Measurements from ENCODE around the gene P2RY8. TPM values are rescaled to one million over a fixed set of nuclear protein-coding genes. Genes with fewer than 3 reads are reported as not detected.
"Not testable (repeated sequence)": the region's sequence is repeated elsewhere in the genome, so short reads cannot be mapped to it uniquely, and the experiment has no call there.

Gene P2RY8
- total RNA-seq, 1 donor from 2014 or later = 0.40 TPM

DNA sequence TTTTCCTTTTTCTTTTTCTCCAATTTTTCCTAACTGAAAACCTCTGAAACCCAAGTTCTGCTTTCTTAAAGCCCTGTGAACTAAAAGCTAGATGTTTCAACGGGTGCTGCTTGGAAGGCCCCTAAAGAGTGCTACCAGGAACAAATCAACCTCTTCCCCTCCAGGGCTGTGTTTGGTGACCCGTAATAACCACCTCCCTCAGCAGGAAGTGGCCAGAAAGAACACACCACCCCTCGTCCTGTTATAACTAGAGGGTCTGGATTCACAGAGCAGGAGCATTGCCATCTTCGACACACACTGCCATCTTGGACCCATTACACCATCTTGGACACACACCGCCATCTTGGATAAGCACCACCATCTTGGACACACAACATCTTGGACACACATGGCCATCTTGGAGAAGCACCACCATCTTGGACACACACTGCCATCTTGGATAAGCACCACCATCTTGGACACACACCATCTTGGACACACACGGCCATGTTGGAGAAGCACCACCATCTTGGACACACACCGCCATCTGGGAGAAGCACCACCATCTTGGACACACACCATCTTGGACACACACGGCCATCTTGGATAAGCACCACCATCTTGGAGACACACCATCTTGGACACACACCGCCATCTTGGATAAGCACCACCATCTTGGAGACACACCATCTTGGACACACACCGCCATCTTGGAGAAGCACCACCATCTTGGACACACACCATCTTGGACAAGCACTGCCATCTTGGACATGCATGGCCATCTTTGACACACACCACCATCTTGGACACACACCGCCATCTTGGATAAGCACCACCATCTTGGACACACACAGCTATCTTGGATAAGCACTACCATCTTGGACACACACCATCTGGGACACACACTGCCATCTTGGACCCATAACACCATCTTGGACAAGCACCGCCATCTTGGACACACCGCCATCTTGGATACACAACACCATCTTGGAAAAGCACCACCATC is 89.7 kb downstream of the P2RY8 start:
- DNase-seq (ENCODE audit: low read depth in 2 of 2) = peak in 1 of 2 donors; percentile 19

DNA sequence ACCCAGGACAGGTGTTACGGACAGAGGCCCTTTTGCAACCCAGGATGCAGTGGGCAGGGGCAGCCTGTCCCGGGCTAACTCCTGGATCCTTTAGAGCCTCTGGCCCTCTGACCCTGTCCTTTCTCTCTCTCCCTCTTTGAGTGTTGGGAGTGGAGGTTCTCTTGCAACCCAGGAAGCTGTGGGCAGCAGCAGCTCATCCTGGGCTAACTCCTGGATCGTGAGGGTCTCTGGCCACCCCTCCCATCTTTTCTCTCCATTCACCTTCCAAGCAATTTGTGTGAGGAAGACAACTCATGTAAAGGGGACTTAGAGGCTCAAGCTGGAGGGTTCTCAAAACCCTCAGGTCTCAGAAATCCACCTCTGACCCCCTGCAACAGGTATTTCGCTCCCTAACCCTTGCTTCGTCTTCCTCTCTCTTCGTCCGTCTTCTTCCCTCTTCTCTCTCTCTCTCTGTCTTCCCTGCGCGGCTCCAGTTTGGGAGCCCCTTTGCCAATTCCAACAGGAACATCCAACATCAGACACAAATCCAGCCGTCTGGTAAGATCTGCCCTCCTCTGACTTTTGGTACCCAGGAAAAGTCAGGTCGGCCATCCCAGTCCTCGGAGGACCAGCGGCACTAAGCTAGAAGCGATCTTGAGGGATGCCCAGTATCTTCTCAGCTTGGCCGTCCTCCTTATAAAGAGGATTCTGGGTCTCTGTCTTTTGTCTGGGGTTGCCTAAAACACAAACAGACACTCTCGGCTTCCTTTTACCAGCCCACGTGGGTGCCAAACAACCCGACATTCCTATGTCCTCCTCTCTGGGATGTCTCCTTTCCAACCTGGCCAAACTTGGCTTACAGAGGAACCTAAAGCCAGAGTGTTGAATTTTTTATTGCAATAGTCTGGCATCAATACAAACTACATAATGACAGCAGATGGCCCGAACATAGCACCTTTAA is 92.2 kb downstream of the P2RY8 start:
- no peak for DNase-seq (ENCODE audit: low read depth in 2 of 2)

DNA sequence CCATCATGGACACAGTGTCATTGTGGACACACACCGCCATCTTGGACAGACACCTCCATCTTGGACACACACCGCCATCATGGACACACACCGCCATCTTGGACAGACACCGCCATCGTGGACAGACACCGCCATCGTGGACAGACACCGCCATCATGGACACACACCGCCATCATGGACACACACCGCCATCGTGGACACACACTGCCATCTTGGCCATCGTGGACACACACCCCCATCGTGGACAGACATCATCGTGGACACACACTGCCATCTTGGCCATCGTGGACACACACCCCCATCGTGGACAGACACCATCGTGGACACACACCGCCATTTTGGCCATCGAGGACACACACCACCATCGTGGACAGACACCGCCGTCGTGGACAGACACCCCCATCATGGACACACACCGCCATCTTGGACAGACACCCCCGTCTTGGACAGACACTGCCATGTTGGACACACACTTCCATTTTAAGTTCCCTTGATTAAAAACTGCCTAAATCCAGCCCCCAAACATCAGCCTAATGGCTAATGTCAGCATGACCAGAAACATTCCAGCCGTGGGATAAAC is 93.4 kb downstream of the P2RY8 start:
- no peak for DNase-seq (ENCODE audit: low read depth in 2 of 2)

DNA sequence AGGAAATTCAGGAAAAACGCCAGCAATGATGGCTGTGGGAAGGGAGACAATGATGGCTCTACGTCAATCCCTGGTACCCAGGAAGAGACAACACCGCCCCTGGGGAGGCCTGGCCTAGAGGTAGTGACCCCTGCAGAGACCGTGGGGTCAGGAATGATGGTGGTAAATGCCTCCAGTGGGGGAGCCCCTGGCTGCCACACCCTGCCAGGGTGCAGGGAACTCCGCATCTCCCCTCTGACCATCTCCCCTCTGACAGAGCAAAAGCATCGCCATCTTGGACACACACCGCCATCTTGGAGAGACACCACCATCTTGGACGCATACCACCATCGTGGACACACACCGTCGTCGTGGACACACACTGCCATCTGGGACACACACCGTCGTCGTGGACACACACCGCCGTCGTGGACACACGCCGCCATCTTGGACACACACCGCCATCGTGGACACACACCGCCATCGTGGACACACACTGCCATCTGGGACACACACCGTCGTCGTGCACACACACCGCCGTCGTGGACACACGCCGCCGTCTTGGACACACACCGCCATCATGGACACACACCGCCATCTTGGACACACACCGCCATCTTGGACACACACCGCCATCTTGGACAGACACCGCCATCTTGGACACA is 94.1 kb downstream of the P2RY8 start:
- no peak for DNase-seq (ENCODE audit: low read depth in 2 of 2)

DNA sequence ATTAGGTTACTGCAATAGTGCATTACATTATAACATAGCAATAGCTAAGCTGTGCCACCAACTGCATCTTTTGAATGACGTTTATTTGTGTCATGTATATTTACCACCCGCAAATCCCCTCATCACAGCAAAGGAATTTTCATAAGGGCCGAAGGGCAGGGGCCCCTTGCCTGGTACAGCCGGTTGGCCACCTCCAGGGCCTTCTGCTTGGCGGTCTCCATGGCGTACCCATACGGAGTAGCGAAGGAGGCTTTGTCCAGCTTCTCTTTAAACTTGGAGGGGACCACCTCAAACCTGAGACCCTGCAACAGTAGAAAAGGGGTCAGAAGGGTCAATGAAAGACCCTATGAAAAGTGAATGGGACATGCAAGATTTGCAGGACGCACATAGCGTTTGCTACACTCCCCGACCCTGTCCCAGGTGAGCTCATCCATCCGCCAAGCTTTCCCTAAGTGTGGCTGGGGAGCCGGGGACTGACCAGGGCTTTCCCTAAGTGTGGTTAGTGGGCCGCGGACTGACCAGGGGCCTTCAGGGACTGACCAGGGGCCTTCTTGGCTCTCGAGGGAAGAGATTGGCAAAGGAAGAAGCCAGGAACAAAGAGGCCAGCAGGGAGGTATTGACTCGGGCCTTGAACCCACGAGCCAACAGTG is 94.8 kb downstream of the P2RY8 start:
- no peak for DNase-seq (ENCODE audit: low read depth in 2 of 2)

DNA sequence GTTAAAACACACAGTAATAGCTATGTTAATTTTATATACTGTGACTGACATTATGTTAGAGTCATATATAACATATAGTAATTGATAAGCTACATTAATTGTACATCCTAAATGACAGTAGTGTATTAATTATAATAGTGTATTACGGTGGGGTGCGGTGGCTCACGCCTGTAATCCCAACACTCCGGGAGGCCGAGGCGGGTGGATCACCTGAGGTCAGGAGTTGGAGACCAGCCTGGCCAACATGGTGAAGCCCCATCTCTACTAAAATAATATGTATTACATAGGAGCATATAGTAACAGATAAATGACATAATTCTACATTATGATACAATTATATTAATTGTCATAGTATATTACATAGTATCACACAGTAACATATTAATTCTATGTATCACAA is 96.5 kb downstream of the P2RY8 start:
- DNase-seq (ENCODE audit: low read depth in 2 of 2) = no peak

DNA sequence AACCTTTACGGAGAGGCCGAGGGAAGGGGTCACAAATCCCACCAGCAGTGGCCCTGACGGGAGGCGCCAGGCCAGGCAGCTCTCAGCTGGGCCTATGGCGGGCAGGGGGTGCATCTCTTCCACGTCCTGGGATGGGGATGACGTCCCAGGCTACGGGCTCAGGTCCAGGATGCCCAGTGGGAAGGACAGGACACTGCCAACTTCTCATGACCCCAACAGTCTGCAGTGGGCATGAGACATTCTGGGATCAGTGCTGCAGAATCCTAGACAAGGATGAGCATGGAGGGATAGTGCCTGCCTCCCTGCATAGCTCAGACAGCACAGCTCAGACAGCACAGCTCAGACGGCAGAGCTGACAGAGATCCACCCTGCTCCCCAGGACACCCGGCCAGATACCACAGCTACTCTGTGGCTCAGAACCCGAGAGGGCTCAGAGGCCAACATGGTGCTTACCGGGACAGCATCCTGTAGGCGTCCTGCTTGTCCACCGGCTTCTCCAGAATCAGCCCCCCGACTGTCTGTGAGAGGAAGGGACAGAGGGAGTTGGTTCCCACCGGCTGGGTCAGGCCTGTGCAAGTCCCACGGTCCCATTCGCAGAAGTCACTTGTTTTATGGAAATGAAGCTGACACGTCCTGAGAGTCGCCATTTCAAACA is 101.6 kb downstream of the P2RY8 start:
- DNase-seq (ENCODE audit: low read depth in 2 of 2) = no peak

DNA sequence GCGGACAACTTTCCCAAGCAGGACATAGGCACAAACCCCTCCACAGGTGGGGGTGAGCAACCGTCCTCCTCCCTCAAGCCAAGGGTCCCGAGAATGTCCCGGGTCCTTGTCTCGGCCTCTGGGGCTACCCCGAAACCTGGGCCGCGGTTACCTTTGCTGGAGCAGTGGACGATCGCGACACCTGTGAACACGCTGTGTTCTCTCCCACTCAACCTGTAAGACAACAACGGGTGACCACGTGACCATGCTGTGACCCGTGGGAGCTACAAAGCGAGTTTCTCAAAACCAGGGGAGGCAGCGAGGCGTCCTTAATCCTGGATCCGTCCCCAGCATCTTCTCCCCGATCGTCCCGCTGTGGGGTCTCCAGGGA is 102.1 kb downstream of the P2RY8 start:
- DNase-seq (ENCODE audit: low read depth in 2 of 2) = no peak

DNA sequence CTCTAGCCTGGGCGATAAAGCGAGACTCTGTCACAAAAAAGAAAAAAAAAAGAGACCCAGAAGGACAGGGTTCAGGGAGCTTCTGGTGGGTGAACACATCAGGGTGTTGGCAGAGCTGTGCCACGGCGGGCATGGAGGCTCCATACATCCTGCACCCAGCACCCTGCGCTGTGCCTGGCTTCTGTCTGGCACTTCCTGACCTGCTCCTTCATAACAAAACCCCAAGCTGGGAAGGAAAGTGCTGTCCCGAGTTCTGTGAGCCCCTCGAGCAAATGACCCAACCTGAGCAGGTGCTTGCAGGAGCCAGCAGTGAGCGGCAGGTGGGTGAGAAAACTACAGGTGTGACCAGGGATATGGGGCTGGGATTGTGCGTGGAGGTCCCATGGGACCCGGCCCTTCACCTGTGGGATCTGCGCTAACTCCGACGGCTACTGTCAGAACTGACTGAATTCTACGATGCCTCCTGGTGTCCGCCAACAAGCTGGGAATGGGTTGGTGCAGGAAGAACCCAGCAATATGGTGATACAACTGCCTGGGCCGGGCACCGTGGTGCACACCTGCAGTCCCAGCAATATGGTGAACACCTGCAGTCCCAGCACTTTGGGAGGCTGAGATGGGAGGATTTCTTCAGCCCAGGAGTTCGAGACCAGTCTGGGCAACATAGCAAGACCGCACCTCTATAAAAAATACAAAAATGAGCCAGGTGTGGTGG is 103.2 kb downstream of the P2RY8 start:
- DNase-seq (ENCODE audit: low read depth in 2 of 2) = no peak

DNA sequence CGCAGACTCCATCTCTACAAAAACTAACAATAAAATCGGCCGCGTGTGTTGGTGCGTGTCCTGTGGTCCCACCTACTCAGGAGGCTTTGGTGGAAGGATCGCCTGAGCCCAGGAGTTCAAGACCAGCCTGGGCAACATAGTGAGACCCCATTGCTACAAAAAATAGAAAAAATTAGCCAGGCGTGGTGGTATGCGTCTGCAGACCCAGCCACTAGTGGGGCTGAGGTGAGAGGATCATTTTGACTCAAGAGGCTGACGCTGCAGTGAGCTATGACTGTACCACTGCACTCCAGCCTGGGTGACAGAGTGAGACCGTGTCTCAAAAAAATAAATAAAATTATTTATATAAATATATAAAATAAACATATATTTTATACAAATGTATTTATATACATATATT is 106.5 kb downstream of the P2RY8 start:
- no peak for DNase-seq (ENCODE audit: low read depth in 2 of 2)

DNA sequence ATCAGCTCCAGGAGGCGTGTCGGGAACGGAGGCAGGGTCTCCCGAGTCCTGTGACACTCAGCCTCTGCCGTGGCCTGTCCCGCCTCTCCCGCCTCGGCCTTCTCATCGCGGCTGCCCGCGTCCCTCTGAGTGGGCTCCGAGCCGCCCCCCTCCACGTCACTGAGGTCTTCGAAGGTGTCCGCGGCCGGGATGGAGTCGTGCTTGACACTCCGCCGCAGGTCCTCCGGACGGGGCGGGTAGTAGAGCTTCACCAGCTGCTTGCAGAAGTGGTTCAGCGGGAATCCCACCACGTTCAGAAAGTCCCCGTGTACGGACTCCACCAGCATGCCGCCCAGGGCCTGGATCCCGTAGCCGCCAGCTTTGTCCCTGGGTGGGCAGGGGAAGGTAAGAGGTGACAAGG is 109.2 kb downstream of the P2RY8 start:
- no peak for DNase-seq (ENCODE audit: low read depth in 2 of 2)

DNA sequence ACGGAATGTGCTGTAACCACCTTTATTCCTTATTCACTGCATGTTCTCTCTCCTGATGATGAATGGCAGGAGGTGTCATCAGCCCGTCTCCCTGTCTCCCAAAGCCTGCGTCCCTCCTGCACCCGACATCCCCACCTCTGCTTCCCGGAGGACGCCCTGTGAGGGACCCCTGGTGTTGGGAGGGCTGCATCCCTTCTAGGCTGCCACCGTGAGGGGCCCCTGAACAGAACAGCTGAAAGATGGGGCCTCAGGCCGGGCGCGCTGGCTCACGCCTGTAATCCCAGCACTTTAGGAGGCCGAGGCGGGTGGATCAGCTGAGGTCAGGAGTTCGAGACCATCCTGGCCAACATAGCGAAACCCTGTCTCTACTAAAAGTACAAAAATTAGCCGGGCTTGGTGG is 110.7 kb downstream of the P2RY8 start:
- DNase-seq (ENCODE audit: low read depth in 2 of 2) = not testable (repeated sequence)

DNA sequence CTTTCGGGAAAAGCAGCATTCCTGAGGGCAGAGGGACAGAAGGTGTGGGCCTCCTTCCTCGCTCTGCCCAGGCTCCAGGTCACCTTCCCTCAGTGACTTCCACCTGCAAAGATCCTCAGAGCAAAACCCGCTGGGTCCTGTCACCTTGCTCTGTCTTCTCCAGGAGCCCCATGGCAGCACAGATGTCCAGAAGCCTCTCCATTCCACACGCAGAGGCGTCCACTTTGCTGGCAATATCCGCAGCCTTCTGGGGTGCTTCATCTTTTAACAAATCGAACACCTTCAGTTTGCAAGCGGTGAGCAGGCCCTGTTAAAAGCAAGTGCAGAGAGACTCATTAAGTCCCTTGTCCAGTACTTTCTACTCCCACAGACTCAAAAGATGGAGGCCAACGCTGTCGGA is 111.6 kb downstream of the P2RY8 start:
- no peak for DNase-seq (ENCODE audit: low read depth in 2 of 2)

DNA sequence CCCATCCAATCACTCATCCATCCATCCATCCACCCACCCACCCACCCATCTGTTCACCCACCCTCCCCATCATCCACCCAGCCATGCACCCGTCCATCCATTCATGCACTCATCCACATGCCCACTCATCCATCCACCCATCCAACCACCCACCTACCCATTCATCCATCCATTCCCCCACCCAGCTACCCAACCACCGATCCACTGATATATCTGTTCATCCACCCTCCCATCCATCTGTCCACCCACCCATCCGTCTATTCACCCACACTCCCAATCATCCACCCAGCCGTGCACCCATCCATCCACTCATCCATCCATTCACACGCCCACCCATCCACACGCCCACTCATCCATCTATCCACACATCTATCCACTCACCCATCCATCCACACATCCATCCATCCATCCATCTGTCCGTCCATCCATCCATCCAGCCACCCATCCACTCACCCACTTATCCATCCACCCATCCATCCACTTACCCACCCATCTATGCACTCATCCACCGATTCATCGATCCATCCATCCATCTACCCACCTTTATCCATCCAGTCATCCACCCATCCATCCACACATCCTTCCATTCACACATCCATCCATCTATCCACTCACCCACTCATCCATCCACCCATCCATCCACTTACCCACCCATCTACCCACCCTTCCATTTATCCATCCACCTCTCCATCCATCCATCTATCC is 112.7 kb downstream of the P2RY8 start:
- DNase-seq (ENCODE audit: low read depth in 2 of 2) = no peak

DNA sequence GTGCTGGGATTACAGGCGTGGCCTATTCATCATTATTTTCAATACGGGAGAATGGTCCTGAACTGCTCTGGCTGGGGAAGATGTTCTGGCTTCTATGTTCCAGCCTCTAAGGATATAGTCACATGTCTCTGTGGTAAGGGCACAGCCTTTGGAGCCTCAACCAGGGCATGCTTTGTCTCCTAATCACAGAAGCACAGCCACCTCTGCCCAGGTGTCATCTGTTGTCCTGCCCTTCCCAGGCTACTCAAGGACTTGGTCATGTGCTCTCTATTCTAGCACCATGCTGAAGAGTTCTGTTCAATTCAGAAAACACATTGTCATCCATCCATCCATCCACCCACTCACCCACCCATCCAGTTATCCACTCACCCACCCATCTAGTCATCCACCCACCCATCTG is 113.8 kb downstream of the P2RY8 start:
- no peak for DNase-seq (ENCODE audit: low read depth in 2 of 2)

DNA sequence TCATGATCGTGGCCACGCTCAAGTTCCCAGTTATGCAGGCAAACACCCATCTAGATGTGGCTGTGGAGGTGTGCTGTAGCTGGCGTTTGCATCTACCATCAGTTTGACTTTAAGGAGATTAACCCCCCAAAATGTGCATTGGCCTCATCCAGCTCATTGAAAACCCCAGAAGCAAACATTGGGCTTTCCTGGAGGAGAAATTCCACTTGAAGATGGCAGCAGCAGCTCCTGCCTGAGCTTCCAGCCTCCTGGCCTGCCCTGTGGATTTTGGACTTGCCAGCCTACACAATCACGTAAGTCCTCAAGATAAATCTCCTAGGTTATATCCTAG is 114.9 kb downstream of the P2RY8 start:
- DNase-seq (ENCODE audit: low read depth in 2 of 2) = no peak

DNA sequence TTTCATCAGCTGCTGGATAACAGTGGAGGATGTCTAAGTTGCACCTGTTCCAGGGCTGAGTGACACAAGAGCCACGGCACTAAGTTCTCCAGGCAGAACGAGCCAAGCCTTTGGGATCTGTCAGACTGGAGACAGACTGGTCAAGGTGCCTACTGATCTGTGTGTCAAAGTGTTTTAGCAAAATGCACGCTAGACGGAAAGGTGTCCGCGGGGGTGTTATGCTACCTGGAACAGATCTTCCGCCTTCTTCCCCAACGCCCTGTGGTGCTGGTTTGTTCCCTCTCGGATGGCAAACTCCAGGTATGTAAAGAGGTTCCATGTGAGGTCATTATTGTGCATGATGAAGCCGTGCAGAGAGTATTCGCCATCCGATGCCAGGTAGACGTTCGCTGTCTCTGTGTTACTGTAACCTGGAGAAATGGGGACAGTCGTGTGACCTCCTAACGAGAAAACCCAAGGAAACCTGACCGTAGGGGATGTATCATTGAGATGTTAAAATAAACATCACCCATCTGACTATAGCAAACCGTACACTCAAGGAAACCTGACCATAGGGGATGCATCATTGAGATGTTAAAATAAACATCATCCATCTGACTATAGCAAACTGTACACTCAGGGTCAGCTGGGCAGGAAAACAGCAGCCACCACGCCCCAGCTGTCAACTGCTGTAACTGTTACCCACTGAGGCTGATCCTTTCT is 115.4 kb downstream of the P2RY8 start:
- no peak for DNase-seq (ENCODE audit: low read depth in 2 of 2)

DNA sequence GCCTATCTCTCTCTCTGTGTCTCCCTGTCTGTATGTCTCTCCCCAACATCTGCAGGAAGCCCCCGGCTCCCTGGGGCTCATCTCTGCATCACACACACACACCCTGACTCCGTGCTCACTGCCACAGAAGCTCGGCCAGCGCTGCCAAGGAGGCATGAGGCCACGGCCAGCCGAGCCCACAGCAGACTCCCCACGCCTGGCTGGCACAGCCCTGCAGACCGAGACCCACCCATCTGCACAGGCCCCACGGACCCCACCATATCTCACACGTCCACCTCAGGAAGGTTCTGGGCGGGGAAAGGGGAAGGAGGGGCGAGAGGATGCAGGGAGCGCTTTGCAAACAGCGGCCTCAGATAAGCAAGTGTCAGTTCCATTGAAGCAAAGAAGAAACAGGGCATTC is 116.6 kb downstream of the P2RY8 start:
- DNase-seq (ENCODE audit: low read depth in 2 of 2) = no peak
